Jurkat, Clone E6-1 (cell line): ENCODE data around the gene RALGAPB.

Experiments used
- DNase-seq: peaks from one replicate; pipeline ENCODE4 v3.0.0-alpha.2; 2011; ENCODE audit warnings: low read depth, low spot score
- H3K4me3 ChIP-seq: 2 replicates; pipeline ENCODE4 v1.5.1; 2011; ENCODE audit warnings: mild to moderate bottlenecking, low read length, control low read depth, moderate library complexity

The RALGAPB gene

DNA sequence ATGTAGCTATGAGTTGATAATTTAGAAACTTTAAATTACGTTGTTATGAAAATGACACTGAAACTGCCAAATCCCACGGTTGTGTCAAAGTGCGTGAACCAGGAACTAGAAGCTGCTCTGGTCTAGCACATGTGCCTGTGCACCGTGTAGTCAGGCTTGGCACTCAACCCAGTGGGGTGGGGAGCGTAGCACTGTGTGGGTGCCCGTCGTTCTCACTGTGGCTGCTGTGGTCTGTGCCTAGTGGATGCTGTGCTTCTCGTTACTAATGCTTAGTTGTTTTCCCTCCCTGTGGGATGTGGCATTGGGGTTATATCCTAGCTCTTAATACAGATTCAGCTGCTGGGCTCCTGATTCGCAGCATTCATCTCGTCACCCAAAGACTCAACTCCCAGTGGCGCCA is 62.1 kb downstream of the RALGAPB start:
- DNase-seq = no peak
- no peak overlapping the region for H3K4me3 ChIP-seq

- no peak overlapping the region for H3K4me3 ChIP-seq
- DNase-seq = no peak
Observed at GRCh38 chr20:38536310-38536709, 63.7 kb downstream of the RALGAPB start.

DNA sequence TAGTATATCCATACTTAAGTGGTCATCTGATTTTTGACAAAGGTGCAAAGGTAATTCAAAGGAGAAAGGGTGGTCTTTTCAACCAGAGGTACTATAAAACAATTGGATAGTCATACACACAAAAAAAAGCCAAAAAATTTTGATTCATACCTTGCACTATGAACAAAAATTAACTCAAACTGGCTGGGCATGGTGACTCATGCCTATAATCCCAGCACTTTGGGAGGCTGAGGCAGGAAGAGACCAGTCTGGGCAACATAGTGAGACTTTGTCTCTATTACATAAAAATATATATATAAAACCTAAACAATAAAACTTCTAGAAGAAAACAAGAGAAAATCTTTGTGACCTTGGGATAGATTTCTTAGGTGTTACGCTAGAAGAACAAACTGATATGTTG is 64.5 kb downstream of the RALGAPB start:
- DNase-seq = no peak

GRCh38 chr20:38538789-38539188 is 66.1 kb downstream of the RALGAPB start:
- no peak for DNase-seq
- H3K4me3 ChIP-seq = no peak overlapping the region

More for the DNA sequence above, 64.5 kb downstream of the RALGAPB start:
- H3K4me3 ChIP-seq = no peak overlapping the region

- DNase-seq = no peak
- H3K4me3 ChIP-seq = no peak overlapping the region
Observed at GRCh38 chr20:38543014-38543906, 70.6 kb downstream of the RALGAPB start.

GRCh38 chr20:38545771-38546170 is 73.1 kb downstream of the RALGAPB start:
- H3K4me3 ChIP-seq = no peak overlapping the region
- no peak for DNase-seq

GRCh38 chr20:38547288-38548085 is 74.8 kb downstream of the RALGAPB start:
- H3K4me3 ChIP-seq = no peak overlapping the region
- no peak for DNase-seq

DNA sequence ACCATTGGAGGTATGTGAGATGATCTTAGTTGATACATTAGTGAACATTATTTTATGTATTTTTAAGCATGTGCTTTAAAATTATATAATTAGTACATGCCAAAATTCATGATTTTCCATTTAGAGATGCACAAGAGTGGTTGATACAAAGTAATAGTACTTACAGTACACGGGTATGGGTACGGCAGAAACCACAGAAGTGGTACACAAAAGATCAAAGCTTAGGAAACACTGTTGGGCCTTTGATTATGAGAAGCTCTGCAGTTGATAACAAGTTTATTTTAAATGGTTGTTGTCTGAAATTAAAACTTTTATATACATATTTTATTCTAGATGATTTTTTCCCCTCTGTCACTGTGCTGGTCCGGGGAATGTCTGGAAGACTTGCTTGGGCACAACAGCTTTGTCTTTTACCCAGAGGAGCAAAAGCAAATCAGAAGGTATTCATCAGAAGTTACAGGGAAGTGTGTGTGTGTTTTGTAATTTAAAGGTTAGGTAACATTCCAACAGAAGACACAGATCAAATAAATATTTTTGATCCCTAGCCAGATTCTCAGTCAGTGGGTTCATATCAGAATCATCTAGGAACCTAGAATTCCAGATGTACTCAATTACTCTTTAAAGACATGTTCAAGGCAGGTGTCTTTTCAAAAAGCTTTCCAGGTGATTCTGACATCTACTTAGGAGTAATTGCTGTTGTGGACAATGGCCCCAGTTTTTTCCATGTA is 75.9 kb downstream of the RALGAPB start:
- DNase-seq = peak; percentile 55
- no peak overlapping the region for H3K4me3 ChIP-seq

DNA sequence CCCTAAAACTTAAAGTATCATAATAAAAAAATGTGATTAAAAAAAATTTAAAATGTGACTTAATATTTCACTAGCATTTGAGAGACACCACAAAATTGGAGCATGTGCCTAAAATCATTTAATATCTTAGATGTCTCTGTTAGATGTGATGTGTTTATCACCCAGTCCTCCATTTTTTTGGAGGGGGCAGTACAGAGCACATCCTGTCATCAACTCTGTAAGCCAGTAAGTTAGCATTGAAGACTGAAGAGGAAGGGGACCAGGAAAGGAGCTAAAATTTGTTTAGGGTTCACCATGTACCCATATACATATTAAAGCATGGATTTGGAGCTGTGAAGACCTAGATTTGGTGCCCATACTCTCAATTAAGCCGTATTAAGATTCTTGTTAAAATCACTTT is 77.6 kb downstream of the RALGAPB start:
- DNase-seq = peak; percentile 21
- no peak overlapping the region for H3K4me3 ChIP-seq

- no peak for DNase-seq
- H3K4me3 ChIP-seq = no peak overlapping the region
Observed at GRCh38 chr20:38551056-38551626, 78.5 kb downstream of the RALGAPB start.

DNA sequence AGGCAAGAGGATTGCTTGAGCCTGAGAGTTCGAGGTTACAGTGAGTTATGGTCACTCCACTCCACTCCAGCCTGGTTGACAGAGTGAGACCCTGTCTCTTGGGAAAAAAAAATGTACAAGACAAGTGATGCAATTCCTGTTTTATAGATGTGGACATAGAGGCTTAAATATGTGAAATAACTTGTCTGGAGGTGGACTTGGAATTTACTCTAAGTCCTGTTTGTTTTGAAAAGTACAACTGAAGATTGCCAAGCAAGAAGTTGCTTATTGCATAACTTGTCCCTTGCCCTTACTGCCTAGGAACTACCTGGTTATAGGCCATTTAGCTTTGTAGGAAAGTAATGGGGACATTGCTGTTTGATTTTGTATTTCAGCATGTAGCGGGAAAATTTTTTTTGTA is 82.3 kb downstream of the RALGAPB start:
- H3K4me3 ChIP-seq = no peak overlapping the region
- DNase-seq = no peak

GRCh38 chr20:38555395-38555794 is 82.8 kb downstream of the RALGAPB start:
- no peak overlapping the region for H3K4me3 ChIP-seq
- DNase-seq = no peak

GRCh38 chr20:38557174-38557573 is 84.5 kb downstream of the RALGAPB start:
- no peak overlapping the region for H3K4me3 ChIP-seq
- no peak for DNase-seq

- H3K4me3 ChIP-seq = no peak overlapping the region
- no peak for DNase-seq
Observed at GRCh38 chr20:38558596-38559360, 86.1 kb downstream of the RALGAPB start.

DNA sequence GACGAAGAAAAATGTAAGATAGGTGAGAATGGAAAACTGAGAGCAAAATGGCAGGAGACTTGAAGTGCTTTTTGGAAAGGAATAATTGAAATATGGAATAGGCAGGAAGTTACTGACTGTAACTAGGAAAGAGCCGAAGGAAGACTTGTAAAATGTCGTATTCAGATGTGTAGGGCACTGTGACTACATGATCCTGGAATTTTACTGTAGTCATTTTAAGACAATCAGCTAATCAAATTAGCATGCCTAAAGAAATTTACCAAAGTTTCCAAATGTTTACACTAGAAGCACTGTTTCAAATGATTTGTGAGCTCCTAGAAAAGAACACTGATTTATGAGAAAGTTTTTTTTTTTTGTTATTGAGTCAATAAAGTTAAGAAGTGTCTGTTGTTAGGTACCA is 87.1 kb downstream of the RALGAPB start:
- no peak for DNase-seq
- no peak overlapping the region for H3K4me3 ChIP-seq

DNA sequence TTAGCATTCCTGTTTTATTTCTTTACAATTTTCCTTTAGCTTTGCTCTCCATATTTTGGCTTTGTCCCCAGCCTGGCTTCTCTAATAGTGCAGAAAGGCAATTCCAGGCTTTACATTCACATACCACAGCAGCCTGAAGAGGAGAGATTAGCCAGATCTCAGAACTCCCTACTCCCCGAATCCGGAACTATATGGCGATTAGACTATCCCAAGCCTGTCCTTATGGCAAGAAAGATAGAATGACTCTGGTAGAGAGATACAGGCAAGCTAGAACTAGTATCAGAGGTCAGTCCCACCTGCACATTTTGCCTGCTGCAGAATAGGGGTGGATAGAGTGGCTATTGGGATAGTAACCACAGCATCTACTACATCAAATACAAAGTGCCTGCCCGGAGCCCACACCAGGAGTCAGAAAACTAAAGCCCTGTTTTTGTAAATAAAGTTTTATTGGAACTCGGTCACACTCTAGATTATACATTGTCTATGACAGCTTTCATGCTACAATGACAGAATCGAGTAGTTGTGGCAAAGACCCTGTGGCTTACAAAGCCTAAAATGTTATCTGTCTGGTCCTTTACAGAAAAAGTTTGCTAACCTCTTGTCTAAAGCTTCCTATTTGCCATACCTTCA is 91.3 kb downstream of the RALGAPB start:
- no peak overlapping the region for H3K4me3 ChIP-seq
- DNase-seq = no peak

DNA sequence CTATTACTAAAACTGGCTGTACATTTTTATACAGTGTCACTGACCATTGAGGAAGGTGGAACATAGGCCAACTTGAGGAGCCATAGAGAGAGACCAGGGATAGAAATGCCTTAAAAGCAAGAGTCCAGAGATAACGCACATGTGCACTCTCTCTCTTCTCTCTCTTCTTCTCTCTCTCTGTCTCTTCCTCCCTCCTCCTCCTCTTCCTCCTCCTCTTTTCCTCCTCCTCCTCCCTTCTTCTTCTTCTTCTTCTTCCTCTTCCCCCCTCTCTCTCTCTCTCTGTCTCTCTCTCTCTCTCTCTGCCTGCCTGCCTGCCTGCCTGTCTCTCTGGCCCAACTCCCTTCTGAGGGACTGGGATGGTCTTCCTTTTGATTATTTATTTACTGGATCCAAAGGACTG is 92.0 kb downstream of the RALGAPB start:
- DNase-seq = no peak
- H3K4me3 ChIP-seq = no peak overlapping the region

DNA sequence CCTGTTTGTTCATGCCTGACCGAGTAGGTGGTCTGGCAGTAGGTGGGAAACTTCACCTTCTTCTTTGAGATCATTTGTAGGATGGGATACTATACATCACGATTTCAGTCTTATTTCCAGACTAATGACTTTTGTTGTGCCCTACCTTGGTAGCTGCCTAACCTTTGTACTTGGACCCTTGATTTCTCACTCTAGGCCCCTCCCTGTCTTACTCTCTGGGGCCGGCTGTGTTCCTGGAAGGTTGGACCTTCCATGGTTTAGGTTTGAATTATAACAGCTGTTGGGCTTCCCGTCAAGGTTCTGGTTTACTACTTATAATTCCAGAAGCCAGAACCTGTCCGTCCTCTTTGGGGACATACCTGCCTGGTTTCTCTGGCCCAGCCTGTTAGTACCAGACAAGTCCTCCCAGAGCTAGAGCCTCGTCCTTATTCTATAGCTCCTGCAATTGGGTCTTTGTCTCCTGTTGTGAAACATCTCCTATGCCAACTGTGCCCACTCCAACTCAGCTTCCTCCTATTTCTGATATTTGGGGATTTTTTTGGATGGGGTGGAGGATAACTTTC is 93.5 kb downstream of the RALGAPB start:
- no peak for DNase-seq

More for the DNA sequence above, 93.5 kb downstream of the RALGAPB start:
- no peak overlapping the region for H3K4me3 ChIP-seq
